Stomach (tissue), 9 donors: ENCODE measurements around the gene GPR150. TPM values are rescaled to one million over a fixed set of nuclear protein-coding genes. Genes with fewer than 3 reads are reported as not detected.
A peak's percentile ranks its signal among the peaks of the same experiment; 100 is the strongest.

Source experiments
- DNase-seq, 2 donors: peaks; one replicate each; pipeline versions ENCODE4 v3.0.0 to v3.0.0-alpha.2; 2013 to 2019
- H3K27ac ChIP-seq, 5 donors: fragments of 200-600 bp in 4 of 5; sonication (generic) in 4 of 5; one replicate each; pipeline ENCODE4 v1.5.1; 2013 to 2019; ENCODE audit warnings: mild to moderate bottlenecking in 1 of 5, moderate library complexity in 1 of 5
- H3K27me3 ChIP-seq, 3 donors: fragments of 200-600 bp; sonication (generic); one replicate each; pipeline ENCODE4 v1.5.1; 2017 to 2019; ENCODE audit warnings: mixed run types in 1 of 3
- H3K36me3 ChIP-seq, 4 donors: fragments of 200-600 bp; sonication (generic); 1 replicate in 3 of 4; 2 replicates in 1 of 4; pipeline ENCODE4 v1.5.1; 2016 to 2019
- H3K4me1 ChIP-seq, 4 donors: fragments of 200-600 bp; sonication (generic); one replicate each; pipeline ENCODE4 v1.5.1; 2016 to 2019
- H3K4me3 ChIP-seq, 4 donors: fragments of 200-600 bp; sonication (generic) in 3 of 4; one replicate each; pipeline ENCODE4 v1.5.1; 2016 to 2019; ENCODE audit warnings: mild to moderate bottlenecking in 1 of 4
- H3K9me3 ChIP-seq, 4 donors: fragments of 200-600 bp; sonication (generic); one replicate each; pipeline ENCODE4 v1.5.1; 2016 to 2019
- CTCF ChIP-seq, 7 experiments: fragments of 450-650 bp in 4 of 7; fragments of 200-600 bp in 3 of 7; sonication (generic) in 3 of 7; IDR thresholded peaks; one replicate each; pipeline ENCODE4 v1.5.1; 2016 to 2019; ENCODE audit warnings: antibody characterized with exemption in 7 of 7, control low read depth in 2 of 7, mild to moderate bottlenecking in 1 of 7
- EP300 ChIP-seq: sonication (generic); formaldehyde crosslinking; IDR thresholded peaks from one replicate; pipeline ENCODE4 v1.6.1; 2017; ENCODE audit warnings: antibody characterized with exemption
- POLR2A ChIP-seq, 4 donors: fragments of 450-650 bp; IDR thresholded peaks; one replicate each; pipeline ENCODE4 v1.6.1; 2016; ENCODE audit warnings: antibody characterized with exemption in 4 of 4, control low read depth in 2 of 4, mild to moderate bottlenecking in 1 of 4, moderate library complexity in 1 of 4
- POLR2AphosphoS5 ChIP-seq, 3 donors: sonication (generic); formaldehyde crosslinking; IDR thresholded peaks; one replicate each; pipeline ENCODE4 v1.6.1; 2016; ENCODE audit warnings: antibody characterized with exemption in 3 of 3
- WGBS, 5 donors: extraction: QIAGEN DNeasy Blood & Tissue Kit in 3 of 5; methylation state at CpG; one replicate each; pipeline versions ENCODE4 v1.1.5 to v1.1.7; 2013 to 2018; 5-methylcytosine and 5-hydroxymethylcytosine counted together
- intact Hi-C: fragments of 100-400 bp; cut with DNase I; formaldehyde crosslinking; loops from one replicate; pipeline ENCODE4 v1.15.1; 2023; ENCODE audit warnings: low total_unique reads
- polyA plus RNA-seq, 3 donors: library from polyadenylated mRNA; stranded (reverse); fragments of 200-250 nt; gene quantifications; one replicate each; pipeline ENCODE4 v1.2.3, GENCODE V29; 2013
- total RNA-seq, 5 donors: library from RNA; depleted of rRNA; stranded (reverse); fragments of >200 nt; gene quantifications; one replicate each; pipeline versions ENCODE4 v1.1.0 to v1.2.3, GENCODE V29; 2014 to 2016
- donor health status: healthy with polysubstance abuse.
- donor health status: Bipolar disorder and iron deficiency.
- donor health status: healthy.

The GPR150 gene
- total and polyA plus RNA-seq, 8 donors, result 0.18 to 1.0 (median 0.76) TPM; not detected in 3

GRCh38 chr5:95662946-95663345, 43.1 kb downstream of the GPR150 start:
- H3K4me3 ChIP-seq, result no peak overlapping the region
- intact Hi-C loops, result no loop called here
- no peak for TF ChIP-seq CTCF (IDR thresholded peaks at IDR 0.05)
- TF ChIP-seq EP300, result no peak
- no peak for TF ChIP-seq POLR2A (IDR thresholded peaks at IDR 0.05)
- no peak for TF ChIP-seq POLR2AphosphoS5 (IDR thresholded peaks at IDR 0.05)
- no peak overlapping the region for H3K27ac ChIP-seq
- no peaks in the 10 kb centered on the region for H3K36me3 ChIP-seq
- DNase-seq, result no peak
- H3K9me3 ChIP-seq, result no peaks in the 10 kb centered on the region
- H3K27me3 ChIP-seq, result no peaks in the 10 kb centered on the region
- peaks cover 0 to 13% (median 6%) of the 10 kb centered on the region in 4 donors for H3K4me1 ChIP-seq

- WGBS, 5 donors, result 4 to 10% (median 7%) methylated on average over 3 of the region's 3 CpGs
- Histone ChIP-seq H3K4me1 (peaks cover 0 to 13% (median 9%) of the 10 kb centered on the region in 4 donors), H3K4me3 (no peak overlapping the region), H3K27ac (peak overlapping the region in 3 of 5 donors; percentile 11 to 64 (median 51)), H3K9me3 (no peaks in the 10 kb centered on the region), H3K36me3 (no peaks in the 10 kb centered on the region), H3K27me3 (no peaks in the 10 kb centered on the region)
- TF ChIP-seq POLR2AphosphoS5 (IDR thresholded peaks at IDR 0.05) (no peak), CTCF (IDR thresholded peaks at IDR 0.05) (peak in 5 of 7 experiments; percentile 65 to 81 (median 74))
- peak in 1 of 2 donors; percentile 72 for DNase-seq
- intact Hi-C loops, result no loop called here
Measured at GRCh38 chr5:95664204-95664786, 44.4 kb downstream of the GPR150 start.

GRCh38 chr5:95667061-95667618, 47.3 kb downstream of the GPR150 start:
- Histone ChIP-seq H3K36me3 (no peaks in the 10 kb centered on the region), H3K27me3 (no peaks in the 10 kb centered on the region), H3K9me3 (no peaks in the 10 kb centered on the region), H3K4me3 (no peak overlapping the region), H3K27ac (peak overlapping the region in 1 of 5 donors; percentile 49), H3K4me1 (peaks cover 0 to 31% (median 15%) of the 10 kb centered on the region in 4 donors)
- intact Hi-C loops, result no loop called here
- no peak for DNase-seq
- no peak for TF ChIP-seq POLR2AphosphoS5 (IDR thresholded peaks at IDR 0.05)
- TF ChIP-seq CTCF (IDR thresholded peaks at IDR 0.05), result no peak
- no peak for TF ChIP-seq POLR2A (IDR thresholded peaks at IDR 0.05)
- no peak for TF ChIP-seq EP300
- WGBS, 5 donors, result 62 to 87% (median 71%) methylated on average over 4 of the region's 4 CpGs

GRCh38 chr5:95667678-95668077, 47.8 kb downstream of the GPR150 start:
- Histone ChIP-seq H3K4me3 (no peak overlapping the region), H3K9me3 (no peaks in the 10 kb centered on the region), H3K4me1 (peaks cover 0 to 31% (median 15%) of the 10 kb centered on the region in 4 donors), H3K27ac (peak overlapping the region in 1 of 5 donors; percentile 49), H3K36me3 (no peaks in the 10 kb centered on the region), H3K27me3 (no peaks in the 10 kb centered on the region)
- intact Hi-C loops, result no loop called here
- TF ChIP-seq CTCF (IDR thresholded peaks at IDR 0.05) (no peak), POLR2A (IDR thresholded peaks at IDR 0.05) (no peak), EP300 (no peak), POLR2AphosphoS5 (IDR thresholded peaks at IDR 0.05) (no peak)
- no peak for DNase-seq
